ENCODE results near the gene C10orf71. TPM values are rescaled to one million over a fixed set of nuclear protein-coding genes. Genes with fewer than 3 reads are reported as not detected.

C10orf71 gene
- polyA plus RNA-seq, 1 donor from 2014 or later = not detected

GRCh38 chr10:49270565-49270964 lies 28.4 kb upstream of the C10orf71 start:
- Histone ChIP-seq H3K9me2 (ENCODE audit: insufficient read depth, low read length) (no peaks in the 10 kb centered on the region), H3K9me3 (ENCODE audit: low read length) (no peaks in the 10 kb centered on the region), H4K20me1 (ENCODE audit: insufficient read depth) (no peaks in the 10 kb centered on the region), H3K79me2 (replicated peaks; ENCODE audit: insufficient read depth, low read length) (no peaks in the 10 kb centered on the region), H3K4me3 (ENCODE audit: low read length) (no peak overlapping the region), H3K27ac (ENCODE audit: low read length) (no peak overlapping the region), H3K9ac (ENCODE audit: low read length) (no peak overlapping the region), H3F3A (ENCODE audit: insufficient read depth, low read length, poor library complexity, severe bottlenecking) (no peaks in the 10 kb centered on the region), H3K27me3 (ENCODE audit: insufficient read depth, low read depth, low read length) (no peaks in the 10 kb centered on the region), H2AFZ (ENCODE audit: low read depth, low read length) (no peak overlapping the region), H3K4me2 (ENCODE audit: low read length) (no peak overlapping the region), H3K36me3 (ENCODE audit: insufficient read depth, low read length) (no peaks in the 10 kb centered on the region)
- TF ChIP-seq SMC3 (conservative IDR thresholded peaks at IDR 0.05; ENCODE audit: poor library complexity) (no peak), TAF1 (IDR thresholded peaks at IDR 0.05; ENCODE audit: low read depth) (no peak), EZH2 (IDR thresholded peaks at IDR 0.05; ENCODE audit: borderline replicate concordance, insufficient read depth, low read length, poor library complexity, severe bottlenecking) (no peak), MXI1 (conservative IDR thresholded peaks at IDR 0.05; ENCODE audit: poor library complexity, severe bottlenecking) (no peak), CTCF (IDR thresholded peaks at IDR 0.05; ENCODE audit: poor library complexity, severe bottlenecking) (no peak), EP300 (conservative IDR thresholded peaks at IDR 0.05; ENCODE audit: poor library complexity, severe bottlenecking) (no peak), POLR2AphosphoS5 (IDR thresholded peaks at IDR 0.05) (no peak), RAD21 (conservative IDR thresholded peaks at IDR 0.05) (no peak)
- TF ChIP-seq, protein P1, sequence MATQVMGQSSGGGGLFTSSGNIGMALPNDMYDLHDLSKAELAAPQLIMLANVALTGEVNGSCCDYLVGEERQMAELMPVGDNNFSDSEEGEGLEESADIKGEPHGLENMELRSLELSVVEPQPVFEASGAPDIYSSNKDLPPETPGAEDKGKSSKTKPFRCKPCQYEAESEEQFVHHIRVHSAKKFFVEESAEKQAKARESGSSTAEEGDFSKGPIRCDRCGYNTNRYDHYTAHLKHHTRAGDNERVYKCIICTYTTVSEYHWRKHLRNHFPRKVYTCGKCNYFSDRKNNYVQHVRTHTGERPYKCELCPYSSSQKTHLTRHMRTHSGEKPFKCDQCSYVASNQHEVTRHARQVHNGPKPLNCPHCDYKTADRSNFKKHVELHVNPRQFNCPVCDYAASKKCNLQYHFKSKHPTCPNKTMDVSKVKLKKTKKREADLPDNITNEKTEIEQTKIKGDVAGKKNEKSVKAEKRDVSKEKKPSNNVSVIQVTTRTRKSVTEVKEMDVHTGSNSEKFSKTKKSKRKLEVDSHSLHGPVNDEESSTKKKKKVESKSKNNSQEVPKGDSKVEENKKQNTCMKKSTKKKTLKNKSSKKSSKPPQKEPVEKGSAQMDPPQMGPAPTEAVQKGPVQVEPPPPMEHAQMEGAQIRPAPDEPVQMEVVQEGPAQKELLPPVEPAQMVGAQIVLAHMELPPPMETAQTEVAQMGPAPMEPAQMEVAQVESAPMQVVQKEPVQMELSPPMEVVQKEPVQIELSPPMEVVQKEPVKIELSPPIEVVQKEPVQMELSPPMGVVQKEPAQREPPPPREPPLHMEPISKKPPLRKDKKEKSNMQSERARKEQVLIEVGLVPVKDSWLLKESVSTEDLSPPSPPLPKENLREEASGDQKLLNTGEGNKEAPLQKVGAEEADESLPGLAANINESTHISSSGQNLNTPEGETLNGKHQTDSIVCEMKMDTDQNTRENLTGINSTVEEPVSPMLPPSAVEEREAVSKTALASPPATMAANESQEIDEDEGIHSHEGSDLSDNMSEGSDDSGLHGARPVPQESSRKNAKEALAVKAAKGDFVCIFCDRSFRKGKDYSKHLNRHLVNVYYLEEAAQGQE (IDR thresholded peaks at IDR 0.05; ENCODE audit: borderline replicate concordance) = no peak

GRCh38 chr10:49271346-49271745 lies 27.6 kb upstream of the C10orf71 start:
- no peaks in the 10 kb centered on the region for H3K9me3 ChIP-seq (ENCODE audit: low read length)
- no peaks in the 10 kb centered on the region for H3K9me2 ChIP-seq (ENCODE audit: insufficient read depth, low read length)
- no peaks in the 10 kb centered on the region for H3K79me2 ChIP-seq (replicated peaks; ENCODE audit: insufficient read depth, low read length)
- TF ChIP-seq RAD21 (conservative IDR thresholded peaks at IDR 0.05) (no peak), CTCF (IDR thresholded peaks at IDR 0.05; ENCODE audit: poor library complexity, severe bottlenecking) (no peak), EZH2 (IDR thresholded peaks at IDR 0.05; ENCODE audit: borderline replicate concordance, insufficient read depth, low read length, poor library complexity, severe bottlenecking) (no peak), MXI1 (conservative IDR thresholded peaks at IDR 0.05; ENCODE audit: poor library complexity, severe bottlenecking) (no peak), EP300 (conservative IDR thresholded peaks at IDR 0.05; ENCODE audit: poor library complexity, severe bottlenecking) (no peak), TAF1 (IDR thresholded peaks at IDR 0.05; ENCODE audit: low read depth) (no peak), POLR2AphosphoS5 (IDR thresholded peaks at IDR 0.05) (no peak), SMC3 (conservative IDR thresholded peaks at IDR 0.05; ENCODE audit: poor library complexity) (no peak)
- TF ChIP-seq, protein P1 (IDR thresholded peaks at IDR 0.05; ENCODE audit: borderline replicate concordance) = no peak
- H2AFZ ChIP-seq (ENCODE audit: low read depth, low read length) = no peak overlapping the region
- no peaks in the 10 kb centered on the region for H4K20me1 ChIP-seq (ENCODE audit: insufficient read depth)
- H3K27me3 ChIP-seq (ENCODE audit: insufficient read depth, low read depth, low read length) = no peaks in the 10 kb centered on the region
- H3K9ac ChIP-seq (ENCODE audit: low read length) = no peak overlapping the region
- no peaks in the 10 kb centered on the region for H3K36me3 ChIP-seq (ENCODE audit: insufficient read depth, low read length)
- H3F3A ChIP-seq (ENCODE audit: insufficient read depth, low read length, poor library complexity, severe bottlenecking) = no peaks in the 10 kb centered on the region
- H3K4me3 ChIP-seq (ENCODE audit: low read length) = no peak overlapping the region
- no peak overlapping the region for H3K27ac ChIP-seq (ENCODE audit: low read length)
- H3K4me2 ChIP-seq (ENCODE audit: low read length) = no peak overlapping the region

Data from neural cell (in vitro differentiated cells).